Activated CD4-positive, alpha-beta T cell treated with anti-CD3 and anti-CD28 coated beads, Interleukin-2, amount 50 U/mL, for 1 hour (primary cell): ENCODE measurements around the gene CDH4.

ENCODE experiments used
- DNase-seq: peaks from one replicate; pipeline ENCODE4 v3.0.0-alpha.2; 2020

Gene CDH4

GRCh38 chr20:61663521-61664425 lies 411.7 kb downstream of the CDH4 start:
- no peak for DNase-seq

GRCh38 chr20:61664556-61665320 lies 412.7 kb downstream of the CDH4 start:
- no peak for DNase-seq

GRCh38 chr20:61665528-61666470 lies 413.7 kb downstream of the CDH4 start:
- no peak for DNase-seq

GRCh38 chr20:61666471-61666832 lies 414.4 kb downstream of the CDH4 start:
- DNase-seq: no peak

- no peak for DNase-seq
Measured at GRCh38 chr20:61667056-61667792, 415.2 kb downstream of the CDH4 start.

GRCh38 chr20:61668065-61668650 lies 416.1 kb downstream of the CDH4 start:
- DNase-seq: no peak

GRCh38 chr20:61668771-61669503 lies 416.9 kb downstream of the CDH4 start:
- no peak for DNase-seq

GRCh38 chr20:61670274-61670673 lies 418.2 kb downstream of the CDH4 start:
- no peak for DNase-seq

- DNase-seq: no peak
Measured at GRCh38 chr20:61671559-61671958, 419.5 kb downstream of the CDH4 start.

- no peak for DNase-seq
Measured at GRCh38 chr20:61673152-61673847, 421.2 kb downstream of the CDH4 start.

- no peak for DNase-seq
Measured at GRCh38 chr20:61674121-61674520, 422.1 kb downstream of the CDH4 start.

- DNase-seq: no peak
Measured at GRCh38 chr20:61674688-61675087, 422.6 kb downstream of the CDH4 start.

- no peak for DNase-seq
Measured at GRCh38 chr20:61677928-61678327, 425.9 kb downstream of the CDH4 start.

GRCh38 chr20:61678437-61678836 lies 426.4 kb downstream of the CDH4 start:
- no peak for DNase-seq

GRCh38 chr20:61679473-61679872 lies 427.4 kb downstream of the CDH4 start:
- DNase-seq: no peak

- no peak for DNase-seq
Measured at GRCh38 chr20:61680096-61680495, 428.0 kb downstream of the CDH4 start.

- DNase-seq: no peak
Measured at GRCh38 chr20:61682114-61682995, 430.3 kb downstream of the CDH4 start.

GRCh38 chr20:61682996-61683681 lies 431.1 kb downstream of the CDH4 start:
- no peak for DNase-seq

GRCh38 chr20:61683721-61684120 lies 431.7 kb downstream of the CDH4 start:
- DNase-seq: no peak
